Left ventricle myocardium inferior (tissue), 1 donor: ENCODE results near the gene TMEM63B. TPM values are rescaled to one million over a fixed set of nuclear protein-coding genes. Genes with fewer than 3 reads are reported as not detected.

Experiments used
- DNase-seq: peaks from one replicate; pipeline ENCODE4 v3.0.0-alpha.2; 2020
- H3K27ac ChIP-seq: fragments of 200-600 bp; replicated peaks from 2 replicates; pipeline ENCODE4 v1.8.0; 2021
- H3K27me3 ChIP-seq: fragments of 200-600 bp; 2 replicates; pipeline ENCODE4 v1.8.0; 2021; ENCODE audit warnings: low read depth
- H3K36me3 ChIP-seq: fragments of 200-600 bp; 2 replicates; pipeline ENCODE4 v1.8.0; 2021
- H3K4me1 ChIP-seq: fragments of 200-600 bp; 2 replicates; pipeline ENCODE4 v1.8.0; 2021
- H3K4me3 ChIP-seq: fragments of 200-600 bp; 2 replicates; pipeline ENCODE4 v1.8.0; 2021; ENCODE audit warnings: mild to moderate bottlenecking, moderate library complexity
- H3K9me3 ChIP-seq: fragments of 200-600 bp; replicated peaks from 2 replicates; pipeline ENCODE4 v1.8.0; 2021
- CTCF ChIP-seq: fragments of 200-600 bp; IDR thresholded peaks from 2 replicates; pipeline ENCODE4 v1.8.0; 2021; ENCODE audit warnings: antibody characterized with exemption, mild to moderate bottlenecking, borderline replicate concordance
- intact Hi-C: fragments of 100-400 bp; cut with micrococcal nuclease; formaldehyde crosslinking; loops from one replicate; pipeline ENCODE4 v1.11.0; 2022
- total RNA-seq: library from RNA; stranded (reverse); fragmentation: NEBNext Ultra II Directional; extraction: Animal tissue kit (Norgen Biotek cat#: 25700); gene quantifications from one replicate; pipeline ENCODE4 v1.2.1, GENCODE V29; 2021
- donor health status: DM: no; HTN: yes; CAD: no; lungs with severe emphysema.

Gene TMEM63B
- total RNA-seq, 1 donor from 2014 or later, result 37.2 TPM

- no peak overlapping the region for H3K27ac ChIP-seq
- no peaks in the 10 kb centered on the region for H3K27me3 ChIP-seq
- intact Hi-C loops, result no loop called here
- H3K9me3 ChIP-seq, result no peaks in the 10 kb centered on the region
- H3K4me1 ChIP-seq, result peaks cover 65% of the 10 kb centered on the region
- TF ChIP-seq CTCF, result no peak
- H3K4me3 ChIP-seq, result no peak overlapping the region
- peaks cover 45% of the 10 kb centered on the region for H3K36me3 ChIP-seq
- DNase-seq, result no peak
Measured at GRCh38 chr6:44113414-44113813, 13.9 kb upstream of the TMEM63B start.

- no peaks in the 10 kb centered on the region for H3K27me3 ChIP-seq
- intact Hi-C loops, result no loop called here
- no peak overlapping the region for H3K27ac ChIP-seq
Measured at GRCh38 chr6:44115866-44116265, 11.5 kb upstream of the TMEM63B start.

GRCh38 chr6:44116641-44117382 is 10.5 kb upstream of the TMEM63B start:
- H3K36me3 ChIP-seq, result peaks cover 40% of the 10 kb centered on the region
- DNase-seq, result no peak
- intact Hi-C loops, result no loop called here
- H3K27me3 ChIP-seq, result no peaks in the 10 kb centered on the region
- no peaks in the 10 kb centered on the region for H3K9me3 ChIP-seq
- H3K4me1 ChIP-seq, result peaks cover 68% of the 10 kb centered on the region
- TF ChIP-seq CTCF, result no peak
- H3K27ac ChIP-seq, result no peak overlapping the region
- no peak overlapping the region for H3K4me3 ChIP-seq

More at GRCh38 chr6:44115866-44116265, 11.5 kb upstream of the TMEM63B start:
- TF ChIP-seq CTCF, result no peak
- peaks cover 45% of the 10 kb centered on the region for H3K36me3 ChIP-seq
- DNase-seq, result no peak
- H3K4me1 ChIP-seq, result peaks cover 66% of the 10 kb centered on the region
- H3K9me3 ChIP-seq, result no peaks in the 10 kb centered on the region
- no peak overlapping the region for H3K4me3 ChIP-seq

GRCh38 chr6:44117397-44118128 is 9.8 kb upstream of the TMEM63B start:
- no peak overlapping the region for H3K27ac ChIP-seq
- H3K9me3 ChIP-seq, result no peaks in the 10 kb centered on the region
- H3K27me3 ChIP-seq, result no peaks in the 10 kb centered on the region
- H3K4me3 ChIP-seq, result no peak overlapping the region
- intact Hi-C loops, result no loop called here
- no peak for DNase-seq
- TF ChIP-seq CTCF, result no peak
- peaks cover 68% of the 10 kb centered on the region for H3K4me1 ChIP-seq
- H3K36me3 ChIP-seq, result peaks cover 33% of the 10 kb centered on the region

- Histone ChIP-seq H3K36me3 (peaks cover 11% of the 10 kb centered on the region), H3K4me3 (no peak overlapping the region), H3K27me3 (no peaks in the 10 kb centered on the region), H3K4me1 (peaks cover 90% of the 10 kb centered on the region), H3K27ac (no peak overlapping the region), H3K9me3 (no peaks in the 10 kb centered on the region)
- DNase-seq, result no peak
- no peak for TF ChIP-seq CTCF
- intact Hi-C loops, result no loop called here
Measured at GRCh38 chr6:44119704-44120262, 7.6 kb upstream of the TMEM63B start.
